ENCODE data around the gene CCDC40. TPM values are rescaled to one million over a fixed set of nuclear protein-coding genes. Genes with fewer than 3 reads are reported as not detected.

The CCDC40 gene
- total and polyA plus RNA-seq, 9 of the 15 experiments (the other 6 are each of a cell fraction or from before 2014, with no cell fraction given): 0.07 to 0.33 TPM; not detected in 7

DNA sequence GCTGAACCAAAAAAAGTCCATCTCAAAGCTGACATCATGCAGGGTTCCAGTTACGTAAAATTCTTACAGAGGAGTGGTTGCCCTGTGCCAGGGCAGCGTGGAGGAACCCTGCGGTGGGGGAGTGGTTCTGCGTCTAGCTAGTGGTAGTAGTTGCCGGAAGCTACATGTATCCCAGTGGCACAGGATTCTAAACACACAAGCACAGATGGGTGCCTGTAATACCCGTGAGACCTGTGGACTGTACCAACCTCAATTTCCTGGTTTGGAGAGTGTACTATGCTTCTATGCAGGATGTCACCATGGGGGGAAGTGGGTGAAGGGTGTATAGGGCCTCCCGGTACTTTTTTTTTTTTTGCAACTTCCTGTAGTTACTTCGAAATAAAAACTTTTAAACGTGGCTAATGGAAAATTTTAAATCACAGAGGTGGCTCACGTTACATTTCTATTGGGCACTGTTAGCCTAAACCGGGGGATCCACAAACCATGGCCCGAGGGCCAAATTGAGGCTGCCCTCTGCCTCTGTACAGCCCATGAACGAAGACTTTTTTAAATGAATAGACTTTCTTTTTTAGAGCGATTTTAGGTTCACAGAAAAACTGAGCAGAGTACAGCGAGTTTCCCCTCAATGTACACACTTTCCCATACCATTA, 39.3 kb upstream of the CCDC40 start:
- Histone ChIP-seq H3K4me1 (replicated peaks in 1 of 2; ENCODE audit: control insufficient read depth in 2 of 2, insufficient read depth in 2 of 2, low read length in 2 of 2) (peaks cover 14 to 16% of the 10 kb centered on the region in 2 experiments), H3K9me3 (replicated peaks; ENCODE audit: control insufficient read depth, insufficient read depth, low read depth, low read length) (0 out of 2 replicates have a peak, but pooled peaks cover 3% of the 10 kb centered on the region), H3K4me2 (ENCODE audit: insufficient read depth, low read length) (no peak overlapping the region), H2AFZ (ENCODE audit: low read depth, low read length) (no peak overlapping the region), H3K79me2 (ENCODE audit: control insufficient read depth, insufficient read depth, low read length) (no peaks in the 10 kb centered on the region), H3K27me3 (ENCODE audit: control insufficient read depth in 2 of 2, insufficient read depth in 2 of 2, low read length in 2 of 2) (peaks cover 22 to 50% of the 10 kb centered on the region in 2 experiments), H3K36me3 (ENCODE audit: control insufficient read depth, insufficient read depth, low read length) (no peaks in the 10 kb centered on the region), H3K9ac (ENCODE audit: insufficient read depth in 1 of 2, low read depth in 2 of 2, low read length in 2 of 2) (no peak overlapping the region), H3K4me3 (no peak overlapping the region), H3K27ac (ENCODE audit: extremely low read depth, low read depth, low read length) (no peak overlapping the region), H4K20me1 (replicated peaks; ENCODE audit: control insufficient read depth, insufficient read depth, low read length) (peaks cover 3% of the 10 kb centered on the region; the same call in 1 of the 2 replicates), H3K9me1 (ENCODE audit: control insufficient read depth, insufficient read depth, low read length) (no peaks in the 10 kb centered on the region)
- no peak for DNase-seq (ENCODE audit: extremely low read depth in 1 of 4, low spot score in 3 of 4)
- intact Hi-C loops (cut with micrococcal nuclease) (no loop called here), in situ Hi-C loops (cut with MboI) (no loop called here)
- 4% methylated on average over 15 of the region's 15 CpGs for WGBS (ENCODE audit: insufficient coverage, low coverage, missing lambda C conversion rate)
- ATAC-seq: no peak
- CTCF ChIA-PET (ENCODE audit: low intra/inter-chr PET ratio): no interaction called here
- no peak for FAIRE-seq
- BruUV-seq (replicated peaks): no TSS peak
- POLR2A ChIA-PET: interaction anchor here (1.3 kb wide), 1 partner anchor 10 kb away, joined by 3 read pairs; no protein-coding TSS in a partner anchor
- TF ChIP-seq, protein P1, sequence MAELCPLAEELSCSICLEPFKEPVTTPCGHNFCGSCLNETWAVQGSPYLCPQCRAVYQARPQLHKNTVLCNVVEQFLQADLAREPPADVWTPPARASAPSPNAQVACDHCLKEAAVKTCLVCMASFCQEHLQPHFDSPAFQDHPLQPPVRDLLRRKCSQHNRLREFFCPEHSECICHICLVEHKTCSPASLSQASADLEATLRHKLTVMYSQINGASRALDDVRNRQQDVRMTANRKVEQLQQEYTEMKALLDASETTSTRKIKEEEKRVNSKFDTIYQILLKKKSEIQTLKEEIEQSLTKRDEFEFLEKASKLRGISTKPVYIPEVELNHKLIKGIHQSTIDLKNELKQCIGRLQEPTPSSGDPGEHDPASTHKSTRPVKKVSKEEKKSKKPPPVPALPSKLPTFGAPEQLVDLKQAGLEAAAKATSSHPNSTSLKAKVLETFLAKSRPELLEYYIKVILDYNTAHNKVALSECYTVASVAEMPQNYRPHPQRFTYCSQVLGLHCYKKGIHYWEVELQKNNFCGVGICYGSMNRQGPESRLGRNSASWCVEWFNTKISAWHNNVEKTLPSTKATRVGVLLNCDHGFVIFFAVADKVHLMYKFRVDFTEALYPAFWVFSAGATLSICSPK (IDR thresholded peaks at IDR 0.05; ENCODE audit: borderline replicate concordance): no peak
- no peak for TF ChIP-seq RFX7 (CRISPR knock-in tag; IDR thresholded peaks at IDR 0.05)

DNA sequence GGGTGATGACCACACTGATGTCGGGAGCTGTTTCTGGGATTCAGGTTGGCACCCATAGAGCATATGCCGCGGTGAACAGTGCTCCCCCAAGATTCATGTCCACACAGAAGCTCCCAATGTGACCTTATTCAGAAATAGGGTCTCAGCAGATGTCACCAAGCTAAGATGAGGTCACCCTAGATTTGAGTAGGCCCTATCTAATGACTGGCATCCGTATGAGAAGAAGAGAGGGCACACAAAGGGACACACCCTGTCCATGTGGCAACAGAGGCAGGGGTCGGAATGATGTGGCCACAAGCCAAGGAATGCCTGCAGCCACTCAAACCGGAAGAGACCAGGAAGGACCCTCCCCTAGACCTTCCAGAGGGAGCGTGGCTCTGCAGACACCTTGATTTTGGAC, 36.3 kb upstream of the CCDC40 start:
- H3K79me2 ChIP-seq (ENCODE audit: control insufficient read depth, insufficient read depth, low read length): no peaks in the 10 kb centered on the region
- FAIRE-seq (no peak), DNase-seq (ENCODE audit: extremely low read depth in 1 of 4, low spot score in 3 of 4) (no peak), ATAC-seq (no peak)
- H3K9me1 ChIP-seq (ENCODE audit: control insufficient read depth, insufficient read depth, low read length): no peaks in the 10 kb centered on the region
- peaks cover 44 to 65% of the 10 kb centered on the region in 2 experiments for H3K27me3 ChIP-seq (ENCODE audit: control insufficient read depth in 2 of 2, insufficient read depth in 2 of 2, low read length in 2 of 2)
- intact Hi-C loops (cut with micrococcal nuclease): no loop called here
- H3K4me1 ChIP-seq (replicated peaks in 1 of 2; ENCODE audit: control insufficient read depth in 2 of 2, insufficient read depth in 2 of 2, low read length in 2 of 2): peaks cover 0 to 6% of the 10 kb centered on the region in 2 experiments; a peak in 2 of 5 replicates
- H3K9me3 ChIP-seq (replicated peaks; ENCODE audit: control insufficient read depth, insufficient read depth, low read depth, low read length): 0 out of 2 replicates have a peak, but pooled peaks cover 3% of the 10 kb centered on the region
- BruUV-seq (replicated peaks): no TSS peak
- no peaks in the 10 kb centered on the region for H3K36me3 ChIP-seq (ENCODE audit: control insufficient read depth, insufficient read depth, low read length)
- no peak overlapping the region for H3K9ac ChIP-seq (ENCODE audit: insufficient read depth in 1 of 2, low read depth in 2 of 2, low read length in 2 of 2)
- TF ChIP-seq ZNF263 (CRISPR knock-in tag; IDR thresholded peaks at IDR 0.05; ENCODE audit: borderline replicate concordance) (no peak), KLF1 (tag; IDR thresholded peaks at IDR 0.05) (no peak), JUND (IDR thresholded peaks at IDR 0.05; ENCODE audit: borderline replicate concordance, low read depth, low read length) (no peak), JUND (tag; IDR thresholded peaks at IDR 0.05; ENCODE audit: borderline replicate concordance, low read depth, low read length) (no peak), ELF1 (tag; IDR thresholded peaks at IDR 0.05) (no peak), GTF2A2 (tag; IDR thresholded peaks at IDR 0.05) (no peak), POLR3G (IDR thresholded peaks at IDR 0.05; ENCODE audit: extremely low read depth, insufficient read length, insufficient replicate concordance) (no peak)
- TF ChIP-seq, protein P2, sequence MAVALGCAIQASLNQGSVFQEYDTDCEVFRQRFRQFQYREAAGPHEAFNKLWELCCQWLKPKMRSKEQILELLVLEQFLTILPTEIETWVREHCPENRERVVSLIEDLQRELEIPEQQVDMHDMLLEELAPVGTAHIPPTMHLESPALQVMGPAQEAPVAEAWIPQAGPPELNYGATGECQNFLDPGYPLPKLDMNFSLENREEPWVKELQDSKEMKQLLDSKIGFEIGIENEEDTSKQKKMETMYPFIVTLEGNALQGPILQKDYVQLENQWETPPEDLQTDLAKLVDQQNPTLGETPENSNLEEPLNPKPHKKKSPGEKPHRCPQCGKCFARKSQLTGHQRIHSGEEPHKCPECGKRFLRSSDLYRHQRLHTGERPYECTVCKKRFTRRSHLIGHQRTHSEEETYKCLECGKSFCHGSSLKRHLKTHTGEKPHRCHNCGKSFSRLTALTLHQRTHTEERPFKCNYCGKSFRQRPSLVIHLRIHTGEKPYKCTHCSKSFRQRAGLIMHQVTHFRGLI (CRISPR knock-in tag; IDR thresholded peaks at IDR 0.05): no peak
- no peak overlapping the region for H3K27ac ChIP-seq (ENCODE audit: extremely low read depth, low read depth, low read length)
- 8% methylated on average over 6 of the region's 7 CpGs for WGBS (ENCODE audit: insufficient coverage, low coverage, missing lambda C conversion rate)
- H3K4me2 ChIP-seq (ENCODE audit: insufficient read depth, low read length): no peak overlapping the region
- in situ Hi-C loops (cut with MboI): no loop called here
- no peak overlapping the region for H3K4me3 ChIP-seq
- H2AFZ ChIP-seq (ENCODE audit: low read depth, low read length): no peak overlapping the region
- ChIA-PET CTCF (ENCODE audit: low intra/inter-chr PET ratio) (no interaction called here), POLR2A (interaction anchor here (1.0 kb wide), 1 partner anchor 8 kb away, joined by 3 read pairs; no protein-coding TSS in a partner anchor)
- H4K20me1 ChIP-seq (replicated peaks; ENCODE audit: control insufficient read depth, insufficient read depth, low read length): peaks cover 7% of the 10 kb centered on the region; the same call in 1 of the 2 replicates

Measured in K562 (cell line).